Hematopoietic multipotent progenitor cell (in vitro differentiated cells): Measurements from ENCODE around the gene GPRIN3. TPM values are rescaled to one million over a fixed set of nuclear protein-coding genes. Genes with fewer than 3 reads are reported as not detected.

Experiments
- DNase-seq, 3 donors: peaks; one replicate each; pipeline ENCODE4 v3.0.0-alpha.2; 2011 to 2015; ENCODE audit warnings: low read depth in 2 of 3, low spot score in 2 of 3
- total RNA-seq: library from RNA; depleted of rRNA; stranded (reverse); fragments of >200 nt; gene quantifications from one replicate; pipeline ENCODE4 v1.2.3, GENCODE V29; 2012

The GPRIN3 gene
- total RNA-seq, 1 donor, result 2.7 TPM

- DNase-seq, result peak in 2 of 3 donors; percentile 55 to 87
These were observed 12.9 kb downstream of the GPRIN3 start for GRCh38 chr4:89294573-89295269.

GRCh38 chr4:89293299-89293698 is 14.3 kb downstream of the GPRIN3 start:
- DNase-seq, result no peak

GRCh38 chr4:89290727-89291516 is 16.7 kb downstream of the GPRIN3 start:
- no peak for DNase-seq

GRCh38 chr4:89289312-89289711 is 18.3 kb downstream of the GPRIN3 start:
- DNase-seq, result no peak

GRCh38 chr4:89288430-89288829 is 19.2 kb downstream of the GPRIN3 start:
- no peak for DNase-seq

GRCh38 chr4:89287945-89288344 is 19.7 kb downstream of the GPRIN3 start:
- no peak for DNase-seq

GRCh38 chr4:89285745-89286144 is 21.9 kb downstream of the GPRIN3 start:
- DNase-seq, result no peak

GRCh38 chr4:89284828-89285227 is 22.8 kb downstream of the GPRIN3 start:
- peak in 1 of 3 donors; percentile 59 for DNase-seq

GRCh38 chr4:89284020-89284424 is 23.6 kb downstream of the GPRIN3 start:
- DNase-seq, result no peak

GRCh38 chr4:89283226-89284009 is 24.2 kb downstream of the GPRIN3 start:
- no peak for DNase-seq

GRCh38 chr4:89279385-89279784 is 28.2 kb downstream of the GPRIN3 start:
- no peak for DNase-seq

GRCh38 chr4:89277412-89277811 is 30.2 kb downstream of the GPRIN3 start:
- no peak for DNase-seq

GRCh38 chr4:89276296-89276695 is 31.3 kb downstream of the GPRIN3 start:
- DNase-seq, result no peak

GRCh38 chr4:89275587-89275986 is 32.0 kb downstream of the GPRIN3 start:
- no peak for DNase-seq

GRCh38 chr4:89273741-89274141 is 33.9 kb downstream of the GPRIN3 start:
- DNase-seq, result no peak

- no peak for DNase-seq
These were observed 36.8 kb downstream of the GPRIN3 start for GRCh38 chr4:89270792-89271191.

- DNase-seq, result no peak
These were observed 38.4 kb downstream of the GPRIN3 start for GRCh38 chr4:89269121-89269666.

- peak in 1 of 3 donors; percentile 45 for DNase-seq
These were observed 38.9 kb downstream of the GPRIN3 start for GRCh38 chr4:89268679-89269078.

- DNase-seq, result no peak
These were observed 39.8 kb downstream of the GPRIN3 start for GRCh38 chr4:89267846-89268245.

GRCh38 chr4:89267392-89267791 is 40.2 kb downstream of the GPRIN3 start:
- no peak for DNase-seq

- no peak for DNase-seq
These were observed 41.5 kb downstream of the GPRIN3 start for GRCh38 chr4:89266128-89266527.
